Measurements from ENCODE around the gene XYLT1.

The XYLT1 gene

GRCh38 chr16:17145029-17145428 is 325.7 kb downstream of the XYLT1 start:
- no peak overlapping the region for H3K4me3 ChIP-seq (ENCODE audit: low read length in 2 of 2)
- H3K9me3 ChIP-seq (ENCODE audit: control insufficient read depth in 2 of 2, low read length in 2 of 2): no peaks in the 10 kb centered on the region
- no peaks in the 10 kb centered on the region for H3K4me1 ChIP-seq (ENCODE audit: control insufficient read depth, insufficient read depth, low read length)
- no peak overlapping the region for H3K9ac ChIP-seq (ENCODE audit: low read length in 2 of 2)
- peaks cover 3 to 5% of the 10 kb centered on the region in 2 donors for H3K36me3 ChIP-seq (ENCODE audit: control insufficient read depth in 2 of 2, insufficient read depth in 2 of 2, low read length in 2 of 2)
- no peak overlapping the region for H3K27ac ChIP-seq (ENCODE audit: low read length)
- no peaks in the 10 kb centered on the region for H3K27me3 ChIP-seq (ENCODE audit: control insufficient read depth in 1 of 2, insufficient read depth in 2 of 2, low read length in 2 of 2)

GRCh38 chr16:17144431-17144830 is 326.3 kb downstream of the XYLT1 start:
- Histone ChIP-seq H3K27me3 (ENCODE audit: control insufficient read depth in 1 of 2, insufficient read depth in 2 of 2, low read length in 2 of 2) (no peaks in the 10 kb centered on the region), H3K9ac (ENCODE audit: low read length in 2 of 2) (no peak overlapping the region), H3K27ac (ENCODE audit: low read length) (no peak overlapping the region), H3K36me3 (ENCODE audit: control insufficient read depth in 2 of 2, insufficient read depth in 2 of 2, low read length in 2 of 2) (peaks cover 7 to 11% of the 10 kb centered on the region in 2 donors), H3K4me3 (ENCODE audit: low read length in 2 of 2) (no peak overlapping the region), H3K4me1 (ENCODE audit: control insufficient read depth, insufficient read depth, low read length) (no peaks in the 10 kb centered on the region), H3K9me3 (ENCODE audit: control insufficient read depth in 2 of 2, low read length in 2 of 2) (no peaks in the 10 kb centered on the region)

- no peak overlapping the region for H3K9ac ChIP-seq (ENCODE audit: low read length in 2 of 2)
- H3K9me3 ChIP-seq (ENCODE audit: control insufficient read depth in 2 of 2, low read length in 2 of 2): no peaks in the 10 kb centered on the region
- no peak overlapping the region for H3K27ac ChIP-seq (ENCODE audit: low read length)
- H3K36me3 ChIP-seq (ENCODE audit: control insufficient read depth in 2 of 2, insufficient read depth in 2 of 2, low read length in 2 of 2): peaks cover 8 to 13% of the 10 kb centered on the region in 2 donors
- no peak overlapping the region for H3K4me3 ChIP-seq (ENCODE audit: low read length in 2 of 2)
- H3K27me3 ChIP-seq (ENCODE audit: control insufficient read depth in 1 of 2, insufficient read depth in 2 of 2, low read length in 2 of 2): no peaks in the 10 kb centered on the region
- no peaks in the 10 kb centered on the region for H3K4me1 ChIP-seq (ENCODE audit: control insufficient read depth, insufficient read depth, low read length)
These were observed 327.0 kb downstream of the XYLT1 start for GRCh38 chr16:17143546-17144419.

- Histone ChIP-seq H3K9ac (ENCODE audit: low read length in 2 of 2) (no peak overlapping the region), H3K4me1 (ENCODE audit: control insufficient read depth, insufficient read depth, low read length) (no peaks in the 10 kb centered on the region), H3K36me3 (ENCODE audit: control insufficient read depth in 2 of 2, insufficient read depth in 2 of 2, low read length in 2 of 2) (peaks cover 38 to 44% of the 10 kb centered on the region in 2 donors), H3K27me3 (ENCODE audit: control insufficient read depth in 1 of 2, insufficient read depth in 2 of 2, low read length in 2 of 2) (no peaks in the 10 kb centered on the region), H3K9me3 (ENCODE audit: control insufficient read depth in 2 of 2, low read length in 2 of 2) (no peaks in the 10 kb centered on the region), H3K4me3 (ENCODE audit: low read length in 2 of 2) (no peak overlapping the region), H3K27ac (ENCODE audit: low read length) (no peak overlapping the region)
These were observed 332.0 kb downstream of the XYLT1 start for GRCh38 chr16:17138801-17139200.

GRCh38 chr16:17135439-17135838 is 335.3 kb downstream of the XYLT1 start:
- no peaks in the 10 kb centered on the region for H3K9me3 ChIP-seq (ENCODE audit: control insufficient read depth in 2 of 2, low read length in 2 of 2)

GRCh38 chr16:17134586-17134985 is 336.2 kb downstream of the XYLT1 start:
- Histone ChIP-seq H3K36me3 (ENCODE audit: control insufficient read depth in 2 of 2, insufficient read depth in 2 of 2, low read length in 2 of 2) (peaks cover 38 to 46% of the 10 kb centered on the region in 2 donors), H3K27me3 (ENCODE audit: control insufficient read depth in 1 of 2, insufficient read depth in 2 of 2, low read length in 2 of 2) (no peaks in the 10 kb centered on the region), H3K9me3 (ENCODE audit: control insufficient read depth in 2 of 2, low read length in 2 of 2) (no peaks in the 10 kb centered on the region), H3K27ac (ENCODE audit: low read length) (no peak overlapping the region), H3K4me3 (ENCODE audit: low read length in 2 of 2) (no peak overlapping the region), H3K4me1 (ENCODE audit: control insufficient read depth, insufficient read depth, low read length) (no peaks in the 10 kb centered on the region), H3K9ac (ENCODE audit: low read length in 2 of 2) (no peak overlapping the region)

More at GRCh38 chr16:17135439-17135838, 335.3 kb downstream of the XYLT1 start:
- no peaks in the 10 kb centered on the region for H3K27me3 ChIP-seq (ENCODE audit: control insufficient read depth in 1 of 2, insufficient read depth in 2 of 2, low read length in 2 of 2)
- H3K27ac ChIP-seq (ENCODE audit: low read length): no peak overlapping the region
- H3K9ac ChIP-seq (ENCODE audit: low read length in 2 of 2): no peak overlapping the region
- no peak overlapping the region for H3K4me3 ChIP-seq (ENCODE audit: low read length in 2 of 2)
- H3K36me3 ChIP-seq (ENCODE audit: control insufficient read depth in 2 of 2, insufficient read depth in 2 of 2, low read length in 2 of 2): peaks cover 42 to 48% of the 10 kb centered on the region in 2 donors
- H3K4me1 ChIP-seq (ENCODE audit: control insufficient read depth, insufficient read depth, low read length): no peaks in the 10 kb centered on the region

- Histone ChIP-seq H3K36me3 (ENCODE audit: control insufficient read depth in 2 of 2, insufficient read depth in 2 of 2, low read length in 2 of 2) (peaks cover 35 to 44% of the 10 kb centered on the region in 2 donors), H3K4me1 (ENCODE audit: control insufficient read depth, insufficient read depth, low read length) (no peaks in the 10 kb centered on the region), H3K9me3 (ENCODE audit: control insufficient read depth in 2 of 2, low read length in 2 of 2) (no peaks in the 10 kb centered on the region), H3K9ac (ENCODE audit: low read length in 2 of 2) (no peak overlapping the region), H3K4me3 (ENCODE audit: low read length in 2 of 2) (no peak overlapping the region), H3K27ac (ENCODE audit: low read length) (no peak overlapping the region), H3K27me3 (ENCODE audit: control insufficient read depth in 1 of 2, insufficient read depth in 2 of 2, low read length in 2 of 2) (no peaks in the 10 kb centered on the region)
These were observed 336.9 kb downstream of the XYLT1 start for GRCh38 chr16:17133851-17134250.

GRCh38 chr16:17131351-17131750 is 339.4 kb downstream of the XYLT1 start:
- Histone ChIP-seq H3K36me3 (ENCODE audit: control insufficient read depth in 2 of 2, insufficient read depth in 2 of 2, low read length in 2 of 2) (peaks cover 33 to 34% of the 10 kb centered on the region in 2 donors), H3K27ac (ENCODE audit: low read length) (no peak overlapping the region), H3K4me1 (ENCODE audit: control insufficient read depth, insufficient read depth, low read length) (no peaks in the 10 kb centered on the region), H3K4me3 (ENCODE audit: low read length in 2 of 2) (no peak overlapping the region), H3K27me3 (ENCODE audit: control insufficient read depth in 1 of 2, insufficient read depth in 2 of 2, low read length in 2 of 2) (no peaks in the 10 kb centered on the region), H3K9ac (ENCODE audit: low read length in 2 of 2) (no peak overlapping the region), H3K9me3 (ENCODE audit: control insufficient read depth in 2 of 2, low read length in 2 of 2) (no peaks in the 10 kb centered on the region)

GRCh38 chr16:17130733-17131132 is 340.0 kb downstream of the XYLT1 start:
- Histone ChIP-seq H3K4me3 (ENCODE audit: low read length in 2 of 2) (no peak overlapping the region), H3K36me3 (ENCODE audit: control insufficient read depth in 2 of 2, insufficient read depth in 2 of 2, low read length in 2 of 2) (peaks cover 31 to 32% of the 10 kb centered on the region in 2 donors), H3K9ac (ENCODE audit: low read length in 2 of 2) (no peak overlapping the region), H3K9me3 (ENCODE audit: control insufficient read depth in 2 of 2, low read length in 2 of 2) (no peaks in the 10 kb centered on the region), H3K27me3 (ENCODE audit: control insufficient read depth in 1 of 2, insufficient read depth in 2 of 2, low read length in 2 of 2) (no peaks in the 10 kb centered on the region), H3K4me1 (ENCODE audit: control insufficient read depth, insufficient read depth, low read length) (no peaks in the 10 kb centered on the region), H3K27ac (ENCODE audit: low read length) (no peak overlapping the region)

- Histone ChIP-seq H3K4me1 (ENCODE audit: control insufficient read depth, insufficient read depth, low read length) (no peaks in the 10 kb centered on the region), H3K9ac (ENCODE audit: low read length in 2 of 2) (no peak overlapping the region), H3K27me3 (ENCODE audit: control insufficient read depth in 1 of 2, insufficient read depth in 2 of 2, low read length in 2 of 2) (no peaks in the 10 kb centered on the region), H3K4me3 (ENCODE audit: low read length in 2 of 2) (no peak overlapping the region), H3K36me3 (ENCODE audit: control insufficient read depth in 2 of 2, insufficient read depth in 2 of 2, low read length in 2 of 2) (peaks cover 32 to 34% of the 10 kb centered on the region in 2 donors), H3K9me3 (ENCODE audit: control insufficient read depth in 2 of 2, low read length in 2 of 2) (no peaks in the 10 kb centered on the region), H3K27ac (ENCODE audit: low read length) (no peak overlapping the region)
These were observed 340.8 kb downstream of the XYLT1 start for GRCh38 chr16:17129971-17130370.

- H3K9me3 ChIP-seq (ENCODE audit: control insufficient read depth in 2 of 2, low read length in 2 of 2): no peaks in the 10 kb centered on the region
- H3K36me3 ChIP-seq (ENCODE audit: control insufficient read depth in 2 of 2, insufficient read depth in 2 of 2, low read length in 2 of 2): peaks cover 25 to 27% of the 10 kb centered on the region in 2 donors
- no peak overlapping the region for H3K9ac ChIP-seq (ENCODE audit: low read length in 2 of 2)
- no peaks in the 10 kb centered on the region for H3K4me1 ChIP-seq (ENCODE audit: control insufficient read depth, insufficient read depth, low read length)
- no peak overlapping the region for H3K27ac ChIP-seq (ENCODE audit: low read length)
- H3K4me3 ChIP-seq (ENCODE audit: low read length in 2 of 2): no peak overlapping the region
- no peaks in the 10 kb centered on the region for H3K27me3 ChIP-seq (ENCODE audit: control insufficient read depth in 1 of 2, insufficient read depth in 2 of 2, low read length in 2 of 2)
These were observed 342.0 kb downstream of the XYLT1 start for GRCh38 chr16:17128791-17129190.

Measured in stomach smooth muscle (tissue), 2 donors.